ENCODE results near the gene BNIP3.

DNA sequence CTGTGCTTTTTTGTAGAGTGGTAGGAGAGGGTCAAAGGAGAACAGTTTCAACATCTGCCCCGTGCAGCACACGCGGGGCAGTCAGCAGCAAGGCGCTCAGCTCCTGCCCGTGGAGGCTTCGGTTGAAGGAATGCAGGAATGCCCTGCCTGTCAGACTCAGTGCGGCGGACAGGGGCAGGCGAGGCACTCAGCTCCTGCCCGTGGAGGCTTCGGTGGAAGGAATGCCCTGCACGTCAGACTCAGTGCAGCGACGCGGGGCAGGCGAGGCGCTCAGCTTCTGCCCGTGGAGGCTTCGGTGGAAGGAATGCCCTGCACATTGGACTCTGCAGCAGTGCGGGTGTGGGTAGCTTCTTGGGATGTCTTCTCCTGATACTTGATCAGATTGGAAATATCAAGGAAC is 43.9 kb downstream of the BNIP3 start:
- TF ChIP-seq FOXM1 (IDR thresholded peaks at IDR 0.05; ENCODE audit: borderline replicate concordance, low read depth) (no peak), TCF12 (IDR thresholded peaks at IDR 0.05; ENCODE audit: low read depth) (no peak), TEAD4 (IDR thresholded peaks at IDR 0.05) (no peak), TAF1 (IDR thresholded peaks at IDR 0.05; ENCODE audit: low read depth) (no peak), EP300 (IDR thresholded peaks at IDR 0.05; ENCODE audit: borderline replicate concordance) (no peak), CEBPB (IDR thresholded peaks at IDR 0.05) (no peak), RAD21 (IDR thresholded peaks at IDR 0.05; ENCODE audit: low read depth) (no peak), CREB1 (IDR thresholded peaks at IDR 0.05; ENCODE audit: low read depth) (no peak), EGR1 (IDR thresholded peaks at IDR 0.05) (no peak), YY1 (IDR thresholded peaks at IDR 0.05; ENCODE audit: low read depth) (no peak), NFIC (IDR thresholded peaks at IDR 0.05) (no peak)
- TF ChIP-seq, protein P1, sequence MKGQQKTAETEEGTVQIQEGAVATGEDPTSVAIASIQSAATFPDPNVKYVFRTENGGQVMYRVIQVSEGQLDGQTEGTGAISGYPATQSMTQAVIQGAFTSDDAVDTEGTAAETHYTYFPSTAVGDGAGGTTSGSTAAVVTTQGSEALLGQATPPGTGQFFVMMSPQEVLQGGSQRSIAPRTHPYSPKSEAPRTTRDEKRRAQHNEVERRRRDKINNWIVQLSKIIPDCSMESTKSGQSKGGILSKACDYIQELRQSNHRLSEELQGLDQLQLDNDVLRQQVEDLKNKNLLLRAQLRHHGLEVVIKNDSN (IDR thresholded peaks at IDR 0.05): no peak
- TF ChIP-seq, protein P2, sequence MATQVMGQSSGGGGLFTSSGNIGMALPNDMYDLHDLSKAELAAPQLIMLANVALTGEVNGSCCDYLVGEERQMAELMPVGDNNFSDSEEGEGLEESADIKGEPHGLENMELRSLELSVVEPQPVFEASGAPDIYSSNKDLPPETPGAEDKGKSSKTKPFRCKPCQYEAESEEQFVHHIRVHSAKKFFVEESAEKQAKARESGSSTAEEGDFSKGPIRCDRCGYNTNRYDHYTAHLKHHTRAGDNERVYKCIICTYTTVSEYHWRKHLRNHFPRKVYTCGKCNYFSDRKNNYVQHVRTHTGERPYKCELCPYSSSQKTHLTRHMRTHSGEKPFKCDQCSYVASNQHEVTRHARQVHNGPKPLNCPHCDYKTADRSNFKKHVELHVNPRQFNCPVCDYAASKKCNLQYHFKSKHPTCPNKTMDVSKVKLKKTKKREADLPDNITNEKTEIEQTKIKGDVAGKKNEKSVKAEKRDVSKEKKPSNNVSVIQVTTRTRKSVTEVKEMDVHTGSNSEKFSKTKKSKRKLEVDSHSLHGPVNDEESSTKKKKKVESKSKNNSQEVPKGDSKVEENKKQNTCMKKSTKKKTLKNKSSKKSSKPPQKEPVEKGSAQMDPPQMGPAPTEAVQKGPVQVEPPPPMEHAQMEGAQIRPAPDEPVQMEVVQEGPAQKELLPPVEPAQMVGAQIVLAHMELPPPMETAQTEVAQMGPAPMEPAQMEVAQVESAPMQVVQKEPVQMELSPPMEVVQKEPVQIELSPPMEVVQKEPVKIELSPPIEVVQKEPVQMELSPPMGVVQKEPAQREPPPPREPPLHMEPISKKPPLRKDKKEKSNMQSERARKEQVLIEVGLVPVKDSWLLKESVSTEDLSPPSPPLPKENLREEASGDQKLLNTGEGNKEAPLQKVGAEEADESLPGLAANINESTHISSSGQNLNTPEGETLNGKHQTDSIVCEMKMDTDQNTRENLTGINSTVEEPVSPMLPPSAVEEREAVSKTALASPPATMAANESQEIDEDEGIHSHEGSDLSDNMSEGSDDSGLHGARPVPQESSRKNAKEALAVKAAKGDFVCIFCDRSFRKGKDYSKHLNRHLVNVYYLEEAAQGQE (IDR thresholded peaks at IDR 0.05; ENCODE audit: low read depth): no peak
- TF ChIP-seq, protein P3, sequence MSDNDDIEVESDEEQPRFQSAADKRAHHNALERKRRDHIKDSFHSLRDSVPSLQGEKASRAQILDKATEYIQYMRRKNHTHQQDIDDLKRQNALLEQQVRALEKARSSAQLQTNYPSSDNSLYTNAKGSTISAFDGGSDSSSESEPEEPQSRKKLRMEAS (IDR thresholded peaks at IDR 0.05): no peak
